PFSK-1 (cell line): ENCODE measurements around the gene ANKFN1.

ENCODE experiments used
- FOXP2 ChIP-seq: optimal IDR thresholded peaks from 2 replicates; pipeline ENCODE3; 2011; ENCODE audit warnings: borderline replicate concordance, control low read depth, inconsistent platforms; ENCODE audit not compliant: insufficient read depth; ENCODE audit errors: extremely low read length, extremely low read depth
- POLR2AphosphoS5 ChIP-seq: IDR thresholded peaks from 2 replicates; pipeline ENCODE4 v1.6.1; 2012; ENCODE audit warnings: low read depth, mild to moderate bottlenecking, control low read depth, low read length, moderate library complexity
- SIN3A ChIP-seq: IDR thresholded peaks from 2 replicates; pipeline ENCODE4 v1.6.1; 2012; ENCODE audit warnings: mild to moderate bottlenecking, low read length, moderate library complexity, borderline replicate concordance; ENCODE audit not compliant: insufficient read depth
- TAF1 ChIP-seq: IDR thresholded peaks from 2 replicates; pipeline ENCODE4 v1.6.1; 2012; ENCODE audit warnings: low read length, control low read depth, borderline replicate concordance; ENCODE audit not compliant: insufficient read depth
- TF ChIP-seq, protein P1 (sequence below), 2 experiments: IDR thresholded peaks; 2 replicates each; pipeline versions ENCODE4 v1.6.1 to v1.8.0; 2011 to 2012; ENCODE audit warnings: low read depth in 2 of 2, low read length in 2 of 2, control low read depth in 1 of 2, inconsistent platforms in 1 of 2, mild to moderate bottlenecking in 1 of 2, moderate library complexity in 1 of 2; ENCODE audit not compliant: insufficient read depth in 1 of 2

ANKFN1 gene

DNA sequence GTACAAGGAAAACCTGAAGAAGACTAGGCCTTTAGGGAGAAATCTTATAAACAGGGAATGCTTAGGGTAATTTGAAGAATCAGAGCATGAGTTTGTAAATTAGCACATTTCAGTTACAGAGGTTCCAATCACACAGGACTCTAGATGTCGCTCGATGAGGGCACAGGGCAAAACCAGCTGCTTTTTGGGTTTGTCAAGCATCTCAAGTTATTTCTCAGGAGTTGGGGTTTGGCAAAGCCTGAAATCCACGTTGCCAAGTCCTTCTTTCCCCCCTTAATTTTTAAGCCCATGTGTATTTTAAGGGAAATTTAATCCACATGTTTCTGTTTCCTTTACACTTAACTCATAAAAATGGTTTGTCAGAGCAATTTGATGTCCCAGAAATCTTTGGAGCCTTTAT is 146.9 kb downstream of the ANKFN1 start:
- TF ChIP-seq, protein P1, sequence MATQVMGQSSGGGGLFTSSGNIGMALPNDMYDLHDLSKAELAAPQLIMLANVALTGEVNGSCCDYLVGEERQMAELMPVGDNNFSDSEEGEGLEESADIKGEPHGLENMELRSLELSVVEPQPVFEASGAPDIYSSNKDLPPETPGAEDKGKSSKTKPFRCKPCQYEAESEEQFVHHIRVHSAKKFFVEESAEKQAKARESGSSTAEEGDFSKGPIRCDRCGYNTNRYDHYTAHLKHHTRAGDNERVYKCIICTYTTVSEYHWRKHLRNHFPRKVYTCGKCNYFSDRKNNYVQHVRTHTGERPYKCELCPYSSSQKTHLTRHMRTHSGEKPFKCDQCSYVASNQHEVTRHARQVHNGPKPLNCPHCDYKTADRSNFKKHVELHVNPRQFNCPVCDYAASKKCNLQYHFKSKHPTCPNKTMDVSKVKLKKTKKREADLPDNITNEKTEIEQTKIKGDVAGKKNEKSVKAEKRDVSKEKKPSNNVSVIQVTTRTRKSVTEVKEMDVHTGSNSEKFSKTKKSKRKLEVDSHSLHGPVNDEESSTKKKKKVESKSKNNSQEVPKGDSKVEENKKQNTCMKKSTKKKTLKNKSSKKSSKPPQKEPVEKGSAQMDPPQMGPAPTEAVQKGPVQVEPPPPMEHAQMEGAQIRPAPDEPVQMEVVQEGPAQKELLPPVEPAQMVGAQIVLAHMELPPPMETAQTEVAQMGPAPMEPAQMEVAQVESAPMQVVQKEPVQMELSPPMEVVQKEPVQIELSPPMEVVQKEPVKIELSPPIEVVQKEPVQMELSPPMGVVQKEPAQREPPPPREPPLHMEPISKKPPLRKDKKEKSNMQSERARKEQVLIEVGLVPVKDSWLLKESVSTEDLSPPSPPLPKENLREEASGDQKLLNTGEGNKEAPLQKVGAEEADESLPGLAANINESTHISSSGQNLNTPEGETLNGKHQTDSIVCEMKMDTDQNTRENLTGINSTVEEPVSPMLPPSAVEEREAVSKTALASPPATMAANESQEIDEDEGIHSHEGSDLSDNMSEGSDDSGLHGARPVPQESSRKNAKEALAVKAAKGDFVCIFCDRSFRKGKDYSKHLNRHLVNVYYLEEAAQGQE (IDR thresholded peaks at IDR 0.05; ENCODE audit: insufficient read depth in 1 of 2, low read depth in 2 of 2, low read length in 2 of 2): no peak
- no peak for TF ChIP-seq SIN3A
- no peak for TF ChIP-seq POLR2AphosphoS5

- TF ChIP-seq, protein P1 (IDR thresholded peaks at IDR 0.05; ENCODE audit: insufficient read depth in 1 of 2, low read depth in 2 of 2, low read length in 2 of 2): no peak
- TF ChIP-seq POLR2AphosphoS5 (no peak), TAF1 (no peak), SIN3A (no peak), FOXP2 (no peak)
Measured at GRCh38 chr17:56305007-56305406, 151.7 kb downstream of the ANKFN1 start.

DNA sequence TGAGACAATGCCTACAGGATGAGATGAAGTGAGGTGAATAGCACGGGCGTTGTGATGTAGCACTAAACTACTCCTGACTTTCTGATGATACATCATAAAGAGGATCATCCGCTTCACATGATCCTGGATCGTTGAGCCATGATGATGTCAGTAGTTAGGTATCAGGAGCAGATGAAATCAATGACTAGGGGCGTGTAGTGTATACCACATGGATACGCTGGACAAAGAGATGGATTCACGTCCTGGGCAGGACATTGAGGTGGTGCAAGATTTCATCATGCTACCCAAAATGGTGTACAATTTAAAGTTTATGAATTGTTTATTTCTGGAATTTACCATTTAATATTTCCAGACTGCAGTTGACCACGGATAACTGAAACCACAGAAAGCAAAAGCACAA is 156.6 kb downstream of the ANKFN1 start:
- TF ChIP-seq FOXP2 (no peak), TAF1 (no peak), POLR2AphosphoS5 (no peak), SIN3A (no peak)
- TF ChIP-seq, protein P1 (IDR thresholded peaks at IDR 0.05; ENCODE audit: insufficient read depth in 1 of 2, low read depth in 2 of 2, low read length in 2 of 2): no peak

GRCh38 chr17:56310782-56311181 is 157.5 kb downstream of the ANKFN1 start:
- TF ChIP-seq TAF1 (no peak), SIN3A (no peak), FOXP2 (no peak), POLR2AphosphoS5 (no peak)
- TF ChIP-seq, protein P1 (IDR thresholded peaks at IDR 0.05; ENCODE audit: insufficient read depth in 1 of 2, low read depth in 2 of 2, low read length in 2 of 2): no peak

DNA sequence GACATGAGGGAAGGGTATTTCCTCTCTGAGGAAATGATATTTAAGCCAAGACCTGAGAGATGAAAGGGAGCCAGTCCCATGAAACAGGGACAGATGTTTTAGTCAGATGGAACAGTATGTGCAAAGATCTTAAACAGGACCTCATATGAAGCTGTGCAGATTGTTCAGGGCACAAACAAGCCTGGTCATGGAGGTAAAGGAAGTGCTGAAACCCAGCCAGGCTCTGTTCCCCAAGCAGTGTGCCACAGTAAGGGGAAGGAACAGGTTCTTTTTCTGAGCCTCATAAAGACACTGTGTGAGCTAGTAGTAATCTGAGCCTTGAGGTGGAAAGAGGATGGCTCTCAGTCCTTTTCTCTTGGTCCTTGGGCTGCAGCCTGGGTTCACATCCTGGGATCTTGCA is 159.9 kb downstream of the ANKFN1 start:
- TF ChIP-seq SIN3A: no peak
- TF ChIP-seq TAF1: no peak
- TF ChIP-seq, protein P1 (IDR thresholded peaks at IDR 0.05; ENCODE audit: insufficient read depth in 1 of 2, low read depth in 2 of 2, low read length in 2 of 2): no peak
- no peak for TF ChIP-seq FOXP2
